Thyroid gland (tissue), 4 donors: ENCODE data around the gene RIC8A.

Experiments used
- CTCF ChIP-seq, 6 experiments: fragments of 200-600 bp in 3 of 6; fragments of 450-650 bp in 3 of 6; sonication (generic) in 3 of 6; IDR thresholded peaks; one replicate each; pipeline ENCODE4 v1.5.1; 2016 to 2019; ENCODE audit warnings: antibody characterized with exemption in 6 of 6, mild to moderate bottlenecking in 2 of 6, inconsistent platforms in 1 of 6, moderate library complexity in 1 of 6
- POLR2A ChIP-seq, 2 donors: fragments of 450-650 bp; IDR thresholded peaks; one replicate each; pipeline ENCODE4 v1.6.1; 2017; ENCODE audit warnings: antibody characterized with exemption in 2 of 2, mild to moderate bottlenecking in 2 of 2, moderate library complexity in 1 of 2

DNA sequence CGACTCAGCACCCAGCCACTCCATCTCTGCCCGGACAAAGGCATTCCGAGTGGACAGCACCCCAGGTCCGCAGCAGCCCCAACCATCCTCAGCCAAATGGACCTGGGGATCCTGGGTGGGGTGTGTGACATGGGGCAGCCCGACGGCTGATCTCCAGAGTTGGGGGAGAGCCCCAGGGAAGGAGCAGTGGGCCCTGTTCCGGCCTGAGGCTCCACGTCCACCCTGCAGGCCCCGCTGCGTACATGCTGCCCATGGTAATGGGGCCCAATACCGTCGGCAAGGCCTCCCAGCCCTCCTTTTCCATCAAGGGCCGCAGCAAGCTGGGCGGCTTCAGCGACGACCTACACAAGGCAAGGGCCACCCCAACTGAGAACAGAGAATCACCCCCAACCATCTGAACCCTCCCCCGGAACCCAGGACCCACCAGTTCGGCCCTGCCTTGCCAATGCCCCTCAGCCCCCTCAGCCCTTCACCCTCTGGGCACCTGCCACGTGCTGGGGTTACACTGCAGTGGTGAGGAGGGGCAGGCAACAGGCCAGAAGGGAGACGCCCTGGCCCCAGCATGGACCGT, 9.2 kb upstream of the RIC8A start:
- TF ChIP-seq CTCF (IDR thresholded peaks at IDR 0.05), result no peak
- TF ChIP-seq POLR2A (IDR thresholded peaks at IDR 0.05), result no peak
